Activated naive CD4-positive, alpha-beta T cell treated with anti-CD3 and anti-CD28 coated beads for 36 hours (primary cell): ENCODE measurements around the gene LATS2. TPM values are rescaled to one million over a fixed set of nuclear protein-coding genes. Genes with fewer than 3 reads are reported as not detected.
"Not testable (repeated sequence)": the region's sequence is repeated elsewhere in the genome, so short reads cannot be mapped to it uniquely, and the experiment has no call there.

Experiments used
- CTCF ChIA-PET: fragments of 350-600 bp; sonication (Branson Sonifier 250); formaldehyde crosslinking; loops from one replicate; lab custom pipeline; 2021; ENCODE audit warnings: antibody characterized with exemption; lab: Charles Lee
- DNase-seq: peaks from one replicate; pipeline ENCODE4 v3.0.0-alpha.2; 2020
- H3K27ac Mint-ChIP-seq: one replicate; pipeline ENCODE4 v1.8.0; 2021; ENCODE audit warnings: mild to moderate bottlenecking, mixed read lengths
- H3K27me3 Mint-ChIP-seq: one replicate; pipeline ENCODE4 v1.8.0; 2021; ENCODE audit warnings: low read depth, mixed read lengths
- H3K36me3 Mint-ChIP-seq: one replicate; pipeline ENCODE4 v1.8.0; 2021; ENCODE audit warnings: low read depth, mixed read lengths
- H3K4me1 Mint-ChIP-seq: one replicate; pipeline ENCODE4 v1.8.0; 2021; ENCODE audit warnings: low read depth, mixed read lengths
- H3K4me3 Mint-ChIP-seq: one replicate; pipeline ENCODE4 v1.8.0; 2021; ENCODE audit warnings: mild to moderate bottlenecking, moderate library complexity, mixed read lengths
- H3K9me3 Mint-ChIP-seq: one replicate; pipeline ENCODE4 v1.8.0; 2021; ENCODE audit warnings: mixed read lengths
- intact Hi-C: fragments of 100-400 bp; cut with micrococcal nuclease; formaldehyde crosslinking; loops from one replicate; pipeline ENCODE4 v1.15.1; 2023
- total RNA-seq, 2 experiments: library from RNA; stranded (reverse); gene quantifications; one replicate each; pipeline ENCODE4 v1.2.3, GENCODE V29; 2021

The LATS2 gene
- total RNA-seq, 2 experiments from 2014 or later = 1.1 to 1.2 TPM

DNA sequence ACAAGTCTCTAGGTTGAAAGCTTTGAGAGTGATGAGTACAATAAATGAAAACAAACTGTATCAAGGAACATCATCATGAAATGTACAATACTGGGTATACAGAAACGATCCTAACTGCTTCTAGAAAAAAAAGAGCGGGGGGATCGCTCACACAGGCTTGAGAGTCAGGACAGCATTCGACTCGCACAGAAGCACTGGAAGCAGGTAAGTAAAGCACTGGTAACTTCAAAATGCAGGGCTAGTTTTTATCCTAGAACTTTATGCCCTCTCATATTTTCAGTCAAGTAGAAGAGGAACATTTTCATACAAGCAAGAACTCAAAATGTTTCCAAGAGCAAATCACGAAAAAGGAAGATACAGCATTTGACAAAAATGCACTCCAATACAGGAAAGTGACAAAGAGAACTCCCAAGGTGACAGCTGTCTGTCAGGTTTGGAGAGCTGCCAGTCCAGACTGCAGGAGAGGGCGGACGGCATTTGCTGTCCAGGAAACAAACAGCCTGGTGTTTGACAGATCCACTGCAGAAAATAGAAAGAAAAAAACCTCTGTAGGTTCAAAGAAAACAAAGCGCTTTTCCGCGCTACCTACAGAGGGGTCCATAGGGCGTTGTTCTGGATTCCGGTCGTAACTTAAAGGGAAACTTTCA is 100.6 kb downstream of the LATS2 start:
- Mint-ChIP-seq H3K27me3 (peaks cover 12% of the 10 kb centered on the region), H3K4me3 (no peak overlapping the region), H3K9me3 (no peaks in the 10 kb centered on the region), H3K4me1 (peaks cover 5% of the 10 kb centered on the region), H3K36me3 (no peaks in the 10 kb centered on the region), H3K27ac (no peak overlapping the region)
- DNase-seq = no peak
- intact Hi-C loops = no loop called here
- CTCF ChIA-PET = no interaction called here

DNA sequence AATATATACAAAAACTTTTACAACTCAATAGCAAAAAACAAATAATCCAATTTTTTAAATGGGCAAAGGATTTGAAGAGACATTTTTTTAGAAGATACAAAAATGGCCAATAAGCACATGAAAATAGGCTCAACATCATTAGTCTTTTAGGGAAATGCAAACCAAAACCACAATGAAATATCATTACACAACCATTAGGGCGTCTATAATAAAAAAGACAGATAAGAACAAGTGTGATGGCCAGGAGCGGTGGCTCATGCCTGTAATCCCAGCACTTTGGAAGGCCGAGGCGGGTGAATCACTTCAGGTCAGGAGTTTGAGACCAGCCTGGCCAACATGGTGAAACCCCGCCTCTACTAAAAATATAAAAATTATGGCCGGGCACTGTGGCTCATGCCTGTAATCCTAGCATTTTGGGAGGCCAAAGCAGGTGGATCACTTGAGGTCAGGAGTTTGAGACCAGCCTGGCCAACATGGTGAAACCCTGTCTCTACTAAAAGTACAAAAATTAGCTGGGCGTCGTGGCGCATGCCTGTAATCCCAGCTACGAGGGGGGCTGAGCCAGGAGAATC is 104.3 kb downstream of the LATS2 start:
- CTCF ChIA-PET = interaction anchor here (0.6 kb wide), 1 partner anchor 91 kb away, joined by 3 read pairs; no protein-coding TSS in a partner anchor
- H3K4me1 Mint-ChIP-seq, H3K4me3 Mint-ChIP-seq, H3K9me3 Mint-ChIP-seq, DNase-seq, H3K36me3 Mint-ChIP-seq, intact Hi-C loops, H3K27ac Mint-ChIP-seq: not testable (repeated sequence)
- H3K27me3 Mint-ChIP-seq = peaks cover 17% of the 10 kb centered on the region

DNA sequence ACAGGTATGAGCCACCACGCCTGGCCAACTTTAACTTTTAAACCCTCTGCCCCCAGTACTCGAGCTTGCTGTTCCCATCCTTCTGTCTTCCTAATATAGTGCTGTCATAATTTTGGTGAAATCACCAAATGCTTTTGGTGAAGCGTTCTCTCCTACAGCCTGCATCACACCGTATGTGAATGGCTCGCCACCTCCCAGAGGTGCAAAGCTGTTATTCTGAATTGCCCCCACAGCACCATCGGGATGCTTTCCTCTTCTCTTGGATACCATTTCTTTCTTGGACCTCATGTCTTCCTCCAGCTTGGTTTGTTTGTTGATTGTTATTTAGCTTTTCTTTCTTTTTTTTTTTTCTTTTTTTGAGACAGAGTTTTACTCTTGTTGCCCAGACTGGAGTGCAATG is 105.9 kb downstream of the LATS2 start:
- CTCF ChIA-PET = interaction anchor here (0.7 kb wide), 1 partner anchor 114 kb away, joined by 4 read pairs; no protein-coding TSS in a partner anchor
- H3K36me3 Mint-ChIP-seq = no peaks in the 10 kb centered on the region
- H3K4me1 Mint-ChIP-seq = peaks cover under 1% of the 10 kb centered on the region

GRCh38 chr13:20953245-20953931 is 108.0 kb downstream of the LATS2 start:
- Mint-ChIP-seq H3K4me3 (no peak overlapping the region), H3K9me3 (no peaks in the 10 kb centered on the region), H3K27ac (no peak overlapping the region), H3K27me3 (peaks cover 25% of the 10 kb centered on the region), H3K4me1 (no peaks in the 10 kb centered on the region), H3K36me3 (no peaks in the 10 kb centered on the region)
- CTCF ChIA-PET = interaction anchor here (0.8 kb wide), 1 partner anchor 523 kb away, joined by 3 read pairs; no protein-coding TSS in a partner anchor
- DNase-seq = no peak
- intact Hi-C loops = no loop called here

More for the DNA sequence above, 105.9 kb downstream of the LATS2 start:
- peaks cover 15% of the 10 kb centered on the region for H3K27me3 Mint-ChIP-seq
- H3K9me3 Mint-ChIP-seq = no peaks in the 10 kb centered on the region
- no peak for DNase-seq
- H3K4me3 Mint-ChIP-seq = no peak overlapping the region
- intact Hi-C loops = no loop called here
- H3K27ac Mint-ChIP-seq = no peak overlapping the region

GRCh38 chr13:20952838-20953237 is 108.5 kb downstream of the LATS2 start:
- no peak overlapping the region for H3K27ac Mint-ChIP-seq
- no peaks in the 10 kb centered on the region for H3K9me3 Mint-ChIP-seq
- CTCF ChIA-PET = interaction anchor here (0.8 kb wide), 1 partner anchor 524 kb away, joined by 3 read pairs; no protein-coding TSS in a partner anchor
- H3K36me3 Mint-ChIP-seq = no peaks in the 10 kb centered on the region
- no peak overlapping the region for H3K4me3 Mint-ChIP-seq
- no peak for DNase-seq
- intact Hi-C loops = no loop called here
- no peaks in the 10 kb centered on the region for H3K4me1 Mint-ChIP-seq
- peaks cover 26% of the 10 kb centered on the region for H3K27me3 Mint-ChIP-seq

- not testable (repeated sequence) for H3K9me3 Mint-ChIP-seq, DNase-seq, H3K36me3 Mint-ChIP-seq, H3K27ac Mint-ChIP-seq, H3K4me3 Mint-ChIP-seq
- intact Hi-C loops = loop anchor here (10.0 kb wide), 1 partner anchor 127 kb away; no protein-coding TSS in a partner anchor
- H3K4me1 Mint-ChIP-seq = peaks cover 10% of the 10 kb centered on the region
- CTCF ChIA-PET = interaction anchor here (0.6 kb wide), 1 partner anchor 747 kb away, joined by 5 read pairs; no protein-coding TSS in a partner anchor
- peaks cover 49% of the 10 kb centered on the region for H3K27me3 Mint-ChIP-seq
Observed at GRCh38 chr13:20948001-20948400, 113.4 kb downstream of the LATS2 start.

DNA sequence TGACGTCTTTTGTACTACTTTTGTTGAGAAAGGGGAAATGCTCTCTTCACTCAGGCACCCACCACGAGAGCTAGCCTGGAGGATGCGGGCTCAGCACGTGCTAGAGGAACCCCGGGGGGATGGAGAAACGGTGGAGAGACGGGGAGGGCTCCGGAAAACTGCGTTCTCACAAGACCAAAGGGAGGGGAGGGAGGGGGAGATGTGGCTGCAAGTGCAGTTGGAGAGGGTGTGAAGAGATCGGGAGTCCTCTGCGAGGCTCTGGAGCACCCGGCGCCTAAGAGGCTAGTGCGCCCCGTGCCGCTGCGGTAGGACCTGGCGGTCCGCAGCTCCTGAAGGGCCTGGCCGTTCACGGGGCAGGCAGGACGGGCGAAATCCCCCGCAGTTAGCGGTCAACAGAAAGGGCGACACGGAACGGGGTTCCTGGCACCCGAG is 115.4 kb downstream of the LATS2 start:
- Mint-ChIP-seq H3K27me3 (peaks cover 44% of the 10 kb centered on the region), H3K36me3 (no peaks in the 10 kb centered on the region), H3K4me1 (peaks cover 10% of the 10 kb centered on the region), H3K27ac (no peak overlapping the region), H3K4me3 (peak overlapping the region; percentile 21), H3K9me3 (no peaks in the 10 kb centered on the region)
- intact Hi-C loops = loop anchor here (10.0 kb wide), 1 partner anchor 129 kb away; no protein-coding TSS in a partner anchor
- DNase-seq = peak; percentile 9
- CTCF ChIA-PET = interaction anchor here (0.6 to 1.1 kb wide), 4 partner anchors 21 to 531 kb away, joined by 3 to 7 read pairs (median 3); no protein-coding TSS in a partner anchor

- Mint-ChIP-seq H3K4me1 (peaks cover 10% of the 10 kb centered on the region), H3K27ac (no peak overlapping the region), H3K9me3 (no peaks in the 10 kb centered on the region), H3K27me3 (peaks cover 32% of the 10 kb centered on the region), H3K4me3 (no peak overlapping the region), H3K36me3 (no peaks in the 10 kb centered on the region)
- no peak for DNase-seq
- intact Hi-C loops = loop anchor here (1.0 to 10.0 kb wide), 6 partner anchors 132 to 536 kb away; no protein-coding TSS in a partner anchor
- CTCF ChIA-PET = interaction anchor here (0.6 to 2.1 kb wide), 7 partner anchors 19 to 534 kb away, joined by 3 to 16 read pairs (median 3); no protein-coding TSS in a partner anchor
Observed at GRCh38 chr13:20942938-20943559, 118.3 kb downstream of the LATS2 start.

- H3K9me3 Mint-ChIP-seq, H3K4me1 Mint-ChIP-seq, DNase-seq, H3K36me3 Mint-ChIP-seq, H3K27ac Mint-ChIP-seq, H3K4me3 Mint-ChIP-seq: not testable (repeated sequence)
- intact Hi-C loops = loop anchor here (10.0 kb wide), 1 partner anchor 134 kb away; no protein-coding TSS in a partner anchor
- peaks cover 13% of the 10 kb centered on the region for H3K27me3 Mint-ChIP-seq
- CTCF ChIA-PET = interaction anchor here (0.6 to 0.7 kb wide), 2 partner anchors 112 to 235 kb away, joined by 3 to 4 read pairs; no protein-coding TSS in a partner anchor
Observed at GRCh38 chr13:20940511-20940910, 120.9 kb downstream of the LATS2 start.

- intact Hi-C loops = loop anchor here (10.0 kb wide), 1 partner anchor 135 kb away; no protein-coding TSS in a partner anchor
- H3K4me1 Mint-ChIP-seq = peaks cover 2% of the 10 kb centered on the region
Observed at GRCh38 chr13:20940083-20940482, 121.3 kb downstream of the LATS2 start.

DNA sequence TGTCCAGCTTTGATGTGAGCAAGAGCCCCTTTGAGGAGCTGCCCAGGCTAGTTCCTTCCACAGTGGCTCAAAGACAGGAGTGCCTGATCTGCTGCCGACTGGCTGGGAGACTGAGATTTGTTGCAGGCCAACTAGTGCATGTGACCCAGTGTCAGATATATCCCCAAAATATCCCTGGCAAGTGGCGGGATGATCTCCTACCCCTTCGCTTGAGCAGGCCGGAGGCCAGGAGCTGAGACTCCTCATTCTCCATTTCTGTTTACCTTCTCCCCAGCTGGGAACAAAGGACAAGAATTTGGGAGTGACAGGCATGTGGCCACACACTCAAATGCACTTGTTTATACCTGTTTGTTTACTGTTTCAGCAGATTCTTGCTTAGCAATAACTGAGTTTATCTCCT is 121.7 kb downstream of the LATS2 start:
- Mint-ChIP-seq H3K36me3 (no peaks in the 10 kb centered on the region), H3K9me3 (no peaks in the 10 kb centered on the region), H3K27me3 (peaks cover 6% of the 10 kb centered on the region), H3K4me3 (no peak overlapping the region), H3K27ac (no peak overlapping the region), H3K4me1 (peaks cover 2% of the 10 kb centered on the region)
- no peak for DNase-seq
- CTCF ChIA-PET = no interaction called here
- intact Hi-C loops = loop anchor here (10.0 kb wide), 1 partner anchor 135 kb away; no protein-coding TSS in a partner anchor

More at GRCh38 chr13:20940083-20940482, 121.3 kb downstream of the LATS2 start:
- Mint-ChIP-seq H3K9me3 (no peaks in the 10 kb centered on the region), H3K27me3 (peaks cover 10% of the 10 kb centered on the region), H3K36me3 (no peaks in the 10 kb centered on the region), H3K27ac (no peak overlapping the region), H3K4me3 (no peak overlapping the region)
- no peak for DNase-seq
- CTCF ChIA-PET = interaction anchor here (0.6 to 0.7 kb wide), 2 partner anchors 113 to 235 kb away, joined by 3 to 4 read pairs; no protein-coding TSS in a partner anchor
